Gastrocnemius medialis (tissue), 4 donors: Measurements from ENCODE around the gene PDSS1. TPM values are rescaled to one million over a fixed set of nuclear protein-coding genes. Genes with fewer than 3 reads are reported as not detected.
"Not testable (repeated sequence)": the region's sequence is repeated elsewhere in the genome, so short reads cannot be mapped to it uniquely, and the experiment has no call there.

Experiments
- ATAC-seq, 2 donors: fragments of 150-250 bp; one replicate each; pipeline ENCODE4 v1.9.1; 2016
- DNase-seq, 2 donors: peaks; one replicate each; pipeline ENCODE4 v3.0.0-alpha.2; 2019
- H3K27ac ChIP-seq, 4 donors: fragments of 200-600 bp; sonication (generic); 1 replicate in 1 of 4; 2 replicates in 3 of 4; pipeline ENCODE4 v1.5.1; 2016 to 2018; ENCODE audit warnings: mild to moderate bottlenecking in 2 of 4, moderate library complexity in 1 of 4
- H3K27me3 ChIP-seq, 3 donors: fragments of 200-600 bp; sonication (generic) in 2 of 3; 1 replicate in 1 of 3; 2 replicates in 2 of 3; pipeline versions ENCODE4 v1.5.1 to v1.6.0; 2016 to 2019; ENCODE audit warnings: mild to moderate bottlenecking in 1 of 3, moderate library complexity in 1 of 3
- H3K36me3 ChIP-seq, 2 donors: fragments of 200-600 bp; sonication (generic) in 1 of 2; one replicate each; pipeline ENCODE4 v1.5.1; 2017 to 2018
- H3K4me1 ChIP-seq, 2 donors: fragments of 200-600 bp; sonication (generic) in 1 of 2; one replicate each; pipeline ENCODE4 v1.5.1; 2016 to 2017; ENCODE audit warnings: mild to moderate bottlenecking in 2 of 2
- H3K4me3 ChIP-seq, 4 donors: fragments of 200-600 bp; sonication (generic) in 3 of 4; 1 replicate in 1 of 4; 2 replicates in 3 of 4; pipeline ENCODE4 v1.5.1; 2016 to 2019; ENCODE audit warnings: mild to moderate bottlenecking in 2 of 4
- H3K9me3 ChIP-seq, 3 donors: fragments of 200-600 bp; sonication (generic) in 2 of 3; 1 replicate in 1 of 3; 2 replicates in 2 of 3; pipeline ENCODE4 v1.5.1; 2016 to 2019
- CTCF ChIP-seq, 5 experiments: fragments of 450-650 bp in 3 of 5; fragments of 200-600 bp in 2 of 5; sonication (generic) in 2 of 5; IDR thresholded peaks in 4 of 5; conservative IDR thresholded peaks in 1 of 5; 1 replicate in 4 of 5; 2 replicates in 1 of 5; pipeline ENCODE4 v1.5.1; 2016 to 2019; ENCODE audit warnings: antibody characterized with exemption in 5 of 5, mild to moderate bottlenecking in 3 of 5, moderate library complexity in 3 of 5
- POLR2A ChIP-seq, 2 donors: fragments of 450-650 bp; IDR thresholded peaks; one replicate each; pipeline ENCODE4 v1.6.1; 2017; ENCODE audit warnings: antibody characterized with exemption in 2 of 2, mild to moderate bottlenecking in 2 of 2, moderate library complexity in 2 of 2
- in situ Hi-C, 4 donors: fragments of 200-750 bp; cut with MboI; loops; one replicate each; pipeline versions ENCODE4 v1.15.0 to v1.8.0; 2017; ENCODE audit warnings: low sequenced_read_pairs in 4 of 4
- intact Hi-C: fragments of 100-400 bp; cut with DNase I; formaldehyde crosslinking; loops from one replicate; pipeline ENCODE4 v1.15.1; 2023; ENCODE audit warnings: low total_unique reads
- total RNA-seq, 4 donors: library from RNA; depleted of rRNA; stranded (reverse); fragments of >200 nt; gene quantifications; one replicate each; pipeline versions ENCODE4 v1.1.0 to v1.2.3, GENCODE V29; 2016

Gene PDSS1
- total RNA-seq, 4 donors from 2014 or later = 5.3 to 13.2 (median 8.2) TPM

- Histone ChIP-seq H3K4me1 (no peaks in the 10 kb centered on the region), H3K4me3 (no peak overlapping the region), H3K36me3 (no peaks in the 10 kb centered on the region), H3K27ac (no peak overlapping the region), H3K9me3 (no peaks in the 10 kb centered on the region), H3K27me3 (no peaks in the 10 kb centered on the region)
- DNase-seq = no peak
- ATAC-seq = no peak
- intact Hi-C loops = no loop called here
- in situ Hi-C loops = no loop called here
- no peak for TF ChIP-seq POLR2A (IDR thresholded peaks at IDR 0.05)
These were observed 17.9 kb upstream of the PDSS1 start for GRCh38 chr10:26679588-26679987.

GRCh38 chr10:26681076-26681475, 16.4 kb upstream of the PDSS1 start:
- peaks cover 0 to 3% of the 10 kb centered on the region in 2 donors for H3K4me1 ChIP-seq
- no peak overlapping the region for H3K27ac ChIP-seq
- H3K9me3 ChIP-seq = no peaks in the 10 kb centered on the region
- H3K4me3 ChIP-seq = no peak overlapping the region
- in situ Hi-C loops = loop anchor here in 2 of 4 donors (10.0 kb wide), 2 partner anchors 194 to 204 kb away; no protein-coding TSS in a partner anchor
- H3K36me3 ChIP-seq = no peaks in the 10 kb centered on the region
- no peak for ATAC-seq
- DNase-seq = no peak
- H3K27me3 ChIP-seq = peaks cover 0 to 2% (median 0%) of the 10 kb centered on the region in 3 donors
- intact Hi-C loops = no loop called here
- TF ChIP-seq CTCF (IDR thresholded peaks at IDR 0.05 in 4 of 5, conservative IDR thresholded peaks at IDR 0.05 in 1 of 5) = no peak
- TF ChIP-seq POLR2A (IDR thresholded peaks at IDR 0.05) = no peak

- H3K27ac ChIP-seq, H3K9me3 ChIP-seq, ATAC-seq, DNase-seq, H3K27me3 ChIP-seq, intact Hi-C loops, H3K4me1 ChIP-seq, H3K36me3 ChIP-seq, H3K4me3 ChIP-seq: not testable (repeated sequence)
- in situ Hi-C loops = loop anchor here in 2 of 4 donors (10.0 kb wide), 2 partner anchors 193 to 203 kb away; no protein-coding TSS in a partner anchor
These were observed 15.5 kb upstream of the PDSS1 start for GRCh38 chr10:26681971-26682370.

GRCh38 chr10:26682931-26683330, 14.6 kb upstream of the PDSS1 start:
- Histone ChIP-seq H3K36me3 (no peaks in the 10 kb centered on the region), H3K4me3 (no peak overlapping the region), H3K27me3 (peaks cover 0 to 2% (median 0%) of the 10 kb centered on the region in 3 donors), H3K4me1 (peaks cover 0 to 3% of the 10 kb centered on the region in 2 donors), H3K27ac (no peak overlapping the region), H3K9me3 (no peaks in the 10 kb centered on the region)
- in situ Hi-C loops (loop anchor here in 2 of 4 donors (10.0 kb wide), 2 partner anchors 192 to 202 kb away; no protein-coding TSS in a partner anchor), intact Hi-C loops (no loop called here)
- ATAC-seq = no peak
- no peak for TF ChIP-seq CTCF (IDR thresholded peaks at IDR 0.05 in 4 of 5, conservative IDR thresholded peaks at IDR 0.05 in 1 of 5)
- DNase-seq = no peak

- H3K4me1 ChIP-seq, DNase-seq, H3K9me3 ChIP-seq, H3K36me3 ChIP-seq, H3K4me3 ChIP-seq, H3K27me3 ChIP-seq, H3K27ac ChIP-seq: not testable (repeated sequence)
- intact Hi-C loops = loop anchor here (5.0 kb wide), 1 partner anchor 198 kb away; no protein-coding TSS in a partner anchor
- peak; percentile 77 to 80 for ATAC-seq
- TF ChIP-seq CTCF (IDR thresholded peaks at IDR 0.05 in 4 of 5, conservative IDR thresholded peaks at IDR 0.05 in 1 of 5) = peak in 3 of 5 experiments; percentile 13 to 54 (median 44)
- in situ Hi-C loops = loop anchor here in 3 of 4 donors (5.0 to 10.0 kb wide), 3 partner anchors 190 to 200 kb away; no protein-coding TSS in a partner anchor
These were observed 12.7 kb upstream of the PDSS1 start for GRCh38 chr10:26684667-26685264.
